ENCODE results near the gene TAOK3.
A peak's percentile ranks its signal among the peaks of the same experiment; 100 is the strongest.

TAOK3 gene

GRCh38 chr12:118127867-118128266 is 244.8 kb downstream of the TAOK3 start:
- no peak for DNase-seq

GRCh38 chr12:118126119-118126757 is 246.5 kb downstream of the TAOK3 start:
- DNase-seq = no peak

- no peak for DNase-seq
These were observed 247.0 kb downstream of the TAOK3 start for GRCh38 chr12:118125743-118126118.

GRCh38 chr12:118124333-118124874 is 248.3 kb downstream of the TAOK3 start:
- DNase-seq = no peak

GRCh38 chr12:118122264-118122663 is 250.4 kb downstream of the TAOK3 start:
- DNase-seq = no peak

GRCh38 chr12:118120579-118121363 is 251.9 kb downstream of the TAOK3 start:
- peak; percentile 58 for DNase-seq

- no peak for DNase-seq
These were observed 253.2 kb downstream of the TAOK3 start for GRCh38 chr12:118119449-118119879.

- no peak for DNase-seq
These were observed 263.6 kb downstream of the TAOK3 start for GRCh38 chr12:118109088-118109487.

GRCh38 chr12:118107694-118108093 is 265.0 kb downstream of the TAOK3 start:
- DNase-seq = no peak

GRCh38 chr12:118107011-118107410 is 265.7 kb downstream of the TAOK3 start:
- DNase-seq = no peak

- peak; percentile 65 for DNase-seq
These were observed 268.9 kb downstream of the TAOK3 start, which contains the start of gene VSIG10 for GRCh38 chr12:118103601-118104382. Gene VSIG10, minus strand, starts transcription at chr12:118104011. Its CDS starts 340 bp downstream, at chr12:118103671.

GRCh38 chr12:118103201-118103600 is 269.5 kb downstream of the TAOK3 start:
- DNase-seq = no peak

- DNase-seq = no peak
These were observed 270.1 kb downstream of the TAOK3 start for GRCh38 chr12:118102609-118103008.

- DNase-seq = no peak
These were observed 270.6 kb downstream of the TAOK3 start for GRCh38 chr12:118102070-118102469.

GRCh38 chr12:118101051-118101450 is 271.7 kb downstream of the TAOK3 start:
- DNase-seq = no peak
